Measurements from ENCODE around the gene AKR1B1.

Gene AKR1B1

GRCh38 chr7:134444198-134444960 lies 14.5 kb downstream of the AKR1B1 start:
- peak; percentile 80 for DNase-seq (ENCODE audit: low spot score)

GRCh38 chr7:134443396-134444070 lies 15.4 kb downstream of the AKR1B1 start:
- DNase-seq (ENCODE audit: low spot score) = no peak

GRCh38 chr7:134442441-134443220 lies 16.3 kb downstream of the AKR1B1 start:
- DNase-seq (ENCODE audit: low spot score) = no peak

- DNase-seq (ENCODE audit: low spot score) = no peak
These were observed 17.6 kb downstream of the AKR1B1 start for GRCh38 chr7:134441264-134441663.

GRCh38 chr7:134440476-134440875 lies 18.4 kb downstream of the AKR1B1 start:
- DNase-seq (ENCODE audit: low spot score) = no peak

- DNase-seq (ENCODE audit: low spot score) = no peak
These were observed 18.8 kb downstream of the AKR1B1 start for GRCh38 chr7:134440067-134440466.

GRCh38 chr7:134438946-134439345 lies 20.0 kb downstream of the AKR1B1 start:
- no peak for DNase-seq (ENCODE audit: low spot score)

- no peak for DNase-seq (ENCODE audit: low spot score)
These were observed 23.6 kb downstream of the AKR1B1 start for GRCh38 chr7:134435161-134435920.

- DNase-seq (ENCODE audit: low spot score) = no peak
These were observed 24.2 kb downstream of the AKR1B1 start for GRCh38 chr7:134434701-134435100.

GRCh38 chr7:134433430-134433829 lies 25.5 kb downstream of the AKR1B1 start:
- DNase-seq (ENCODE audit: low spot score) = no peak

GRCh38 chr7:134432296-134433152 lies 26.4 kb downstream of the AKR1B1 start:
- DNase-seq (ENCODE audit: low spot score) = peak; percentile 89

- no peak for DNase-seq (ENCODE audit: low spot score)
These were observed 27.1 kb downstream of the AKR1B1 start for GRCh38 chr7:134431815-134432214.

- DNase-seq (ENCODE audit: low spot score) = no peak
These were observed 29.4 kb downstream of the AKR1B1 start for GRCh38 chr7:134429481-134429880.

GRCh38 chr7:134428942-134429341 lies 30.0 kb downstream of the AKR1B1 start:
- DNase-seq (ENCODE audit: low spot score) = no peak

- no peak for DNase-seq (ENCODE audit: low spot score)
These were observed 31.0 kb downstream of the AKR1B1 start for GRCh38 chr7:134427896-134428295.

GRCh38 chr7:134425777-134426176 lies 33.1 kb downstream of the AKR1B1 start:
- no peak for DNase-seq (ENCODE audit: low spot score)

- DNase-seq (ENCODE audit: low spot score) = no peak
These were observed 36.3 kb downstream of the AKR1B1 start for GRCh38 chr7:134422638-134423037.

GRCh38 chr7:134422008-134422407 lies 36.9 kb downstream of the AKR1B1 start:
- DNase-seq (ENCODE audit: low spot score) = no peak

- DNase-seq (ENCODE audit: low spot score) = peak; percentile 66
These were observed 38.3 kb downstream of the AKR1B1 start for GRCh38 chr7:134420424-134421125.

GRCh38 chr7:134419875-134420274 lies 39.0 kb downstream of the AKR1B1 start:
- no peak for DNase-seq (ENCODE audit: low spot score)
